Activated T-cell treated with anti-CD3 and anti-CD28 coated beads for 1 hour (primary cell): ENCODE data around the gene NAB1.

Experiments
- DNase-seq: peaks from one replicate; pipeline ENCODE4 v3.0.0-alpha.2; 2020; ENCODE audit warnings: low read depth

The NAB1 gene

DNA sequence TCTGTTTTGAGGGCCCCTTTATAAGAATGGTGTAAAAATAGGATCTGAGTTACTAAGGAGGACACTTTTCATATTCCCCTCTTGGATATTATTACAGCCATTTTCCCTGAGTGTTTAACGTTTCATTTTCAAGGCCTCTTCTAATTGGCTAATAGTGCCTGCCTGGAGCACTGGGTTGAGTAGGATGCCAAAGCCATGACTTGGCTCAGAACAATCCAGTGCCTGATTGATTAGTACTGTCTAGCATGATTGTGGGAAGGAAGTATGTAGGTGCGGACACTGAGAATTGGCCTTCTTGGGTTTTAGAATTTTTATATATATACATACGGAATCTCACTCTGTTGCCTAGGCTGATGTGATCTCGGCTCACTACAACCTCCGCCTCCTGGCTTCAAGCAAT, 66.1 kb downstream of the NAB1 start:
- DNase-seq: no peak

DNA sequence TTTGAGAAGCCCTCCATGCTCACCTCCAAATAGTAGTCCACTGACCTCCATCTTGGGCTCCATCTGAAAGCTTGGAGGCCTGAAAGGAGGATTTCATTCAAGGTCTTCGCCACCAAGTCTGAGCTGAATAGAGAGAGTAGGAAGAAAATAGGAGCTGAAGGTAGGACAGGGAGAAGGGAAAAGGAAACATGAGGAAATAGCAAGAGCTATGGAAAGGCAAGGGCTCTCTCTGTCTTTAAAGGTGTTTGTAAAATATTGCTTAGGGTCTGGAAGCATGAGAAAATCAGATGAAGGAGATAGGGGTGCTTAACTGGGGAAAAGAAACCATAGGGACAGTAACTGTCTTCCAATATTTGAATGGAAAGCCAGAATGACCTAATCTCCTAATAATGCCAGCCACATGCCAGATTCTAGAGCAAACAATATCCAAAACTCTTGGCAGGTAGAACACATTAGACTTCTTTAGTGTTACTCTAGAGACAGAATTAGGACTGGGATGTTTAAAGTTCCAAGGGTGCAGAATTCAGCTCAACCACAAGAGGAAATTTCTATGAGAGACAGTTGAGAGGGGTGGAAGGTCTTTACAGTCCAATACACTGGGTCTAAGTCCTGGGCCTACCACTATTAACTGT, 67.4 kb downstream of the NAB1 start:
- DNase-seq: no peak

DNA sequence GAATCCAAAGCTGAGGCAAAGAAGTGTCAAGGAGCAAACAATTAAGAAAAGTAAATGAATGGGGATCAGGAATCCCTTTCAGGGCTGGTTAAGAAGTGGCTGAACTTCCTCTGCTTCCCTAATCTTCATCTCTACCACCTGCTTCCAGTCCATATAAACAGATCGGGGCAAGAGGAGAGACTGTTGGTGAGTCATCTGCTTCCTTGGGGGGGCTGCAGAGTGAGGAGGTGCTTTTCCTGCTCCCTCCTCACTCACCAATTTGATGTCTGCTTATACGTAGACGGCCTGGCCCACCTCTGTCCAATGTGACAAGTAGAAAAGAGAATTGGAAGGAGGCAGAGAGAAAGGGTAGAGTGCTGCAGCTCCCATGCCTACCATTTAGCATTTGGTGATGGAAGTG, 68.4 kb downstream of the NAB1 start:
- DNase-seq: no peak

DNA sequence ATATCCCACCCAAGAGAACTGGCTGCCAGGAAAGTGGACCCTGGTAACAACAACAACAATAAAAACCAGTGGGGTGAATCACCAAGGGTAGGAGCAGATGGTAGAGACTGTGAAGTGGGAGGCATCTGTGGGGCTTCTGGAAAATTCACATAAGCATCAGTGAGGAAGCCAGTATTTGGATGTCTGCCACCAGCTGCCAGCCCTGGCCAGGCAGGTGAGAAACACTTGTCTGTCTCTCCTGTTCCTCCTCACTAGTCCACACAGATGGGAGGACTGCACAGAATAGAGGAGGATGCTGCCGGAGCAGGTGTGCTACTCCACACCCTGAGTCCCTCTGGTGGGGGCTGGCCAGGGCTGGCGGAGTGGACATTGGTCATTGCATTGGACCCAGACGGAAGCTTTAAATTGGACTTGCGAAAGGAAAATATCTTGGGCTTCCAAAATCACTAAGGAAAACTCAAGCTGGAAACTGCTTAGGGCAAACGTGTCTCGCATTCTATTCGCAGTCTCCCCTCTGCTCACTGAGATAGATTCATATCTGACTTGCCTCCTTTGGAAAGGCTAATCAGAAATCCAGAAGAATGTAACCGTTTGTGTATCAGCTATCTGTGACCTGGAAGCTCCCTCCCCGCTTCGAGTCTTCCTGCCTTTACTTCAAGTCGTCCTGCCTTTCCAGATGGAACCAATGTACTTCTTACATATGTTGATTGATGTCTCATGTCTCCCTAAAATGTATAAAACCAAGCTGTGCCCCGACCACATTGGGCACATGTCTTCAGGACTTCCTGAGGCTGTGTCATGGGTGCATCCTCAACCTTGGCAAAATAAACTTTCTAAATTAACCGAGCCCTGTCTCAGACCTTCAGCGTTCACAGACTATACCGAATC, 69.1 kb downstream of the NAB1 start:
- DNase-seq: no peak

DNA sequence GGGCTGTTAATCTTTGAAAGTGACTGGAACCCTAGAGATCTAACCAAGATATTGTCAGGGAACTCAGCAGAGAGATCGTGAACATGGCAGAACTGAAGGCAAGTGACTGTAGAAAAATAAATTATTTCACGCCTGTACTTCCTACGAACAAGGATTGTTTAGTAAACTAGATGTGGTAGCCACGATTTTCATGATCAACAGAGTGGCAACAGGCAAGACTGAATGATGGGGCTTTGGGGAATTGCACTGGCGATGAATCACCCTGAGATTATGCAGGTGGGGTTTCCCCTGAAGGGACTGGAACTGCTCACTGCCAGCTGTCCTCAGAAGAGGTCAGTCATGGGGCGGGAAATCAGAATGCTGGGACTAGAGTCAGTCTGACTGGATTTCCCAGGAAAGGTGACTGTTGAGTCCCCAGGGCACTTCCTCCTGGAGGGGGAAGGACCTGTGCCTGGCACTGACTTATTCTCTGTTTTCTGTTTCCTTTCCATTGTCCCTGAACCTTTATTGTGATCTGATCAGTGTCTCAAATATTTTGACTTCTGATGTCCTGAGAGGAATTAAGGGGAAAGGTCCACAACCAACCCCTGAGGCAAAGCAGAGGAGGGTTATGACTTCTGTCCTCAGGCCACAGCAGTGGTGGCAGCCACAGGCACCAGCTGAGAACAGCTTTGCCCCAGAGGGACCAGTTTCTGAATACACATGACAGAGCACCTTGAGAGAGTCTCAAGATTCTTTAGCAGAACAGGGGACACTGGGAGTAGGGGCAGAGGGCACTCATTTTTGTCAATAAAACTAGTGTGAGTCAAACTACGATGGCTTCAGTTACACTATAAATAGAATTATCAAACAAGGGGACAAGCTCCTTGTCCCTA, 70.0 kb downstream of the NAB1 start:
- DNase-seq: no peak

DNA sequence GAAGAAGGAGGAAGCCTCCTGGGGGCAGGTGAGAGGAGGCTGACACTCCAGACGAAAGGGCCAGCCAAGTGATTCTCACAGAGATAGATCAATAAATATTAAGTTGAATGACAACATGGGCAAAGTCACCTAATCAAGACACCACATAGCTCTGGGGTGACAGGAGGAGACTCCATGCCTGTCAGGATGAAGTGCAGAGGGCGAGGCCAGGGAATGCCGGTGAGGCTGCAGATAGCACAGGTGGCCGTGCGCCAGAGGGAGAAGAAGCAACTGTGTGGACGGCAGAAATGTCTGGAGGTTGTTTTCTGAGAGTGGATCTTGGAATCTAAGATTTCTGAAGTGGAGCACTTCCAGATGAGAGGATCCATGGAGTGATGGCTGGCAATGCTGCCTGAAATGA, 71.4 kb downstream of the NAB1 start:
- no peak for DNase-seq

DNA sequence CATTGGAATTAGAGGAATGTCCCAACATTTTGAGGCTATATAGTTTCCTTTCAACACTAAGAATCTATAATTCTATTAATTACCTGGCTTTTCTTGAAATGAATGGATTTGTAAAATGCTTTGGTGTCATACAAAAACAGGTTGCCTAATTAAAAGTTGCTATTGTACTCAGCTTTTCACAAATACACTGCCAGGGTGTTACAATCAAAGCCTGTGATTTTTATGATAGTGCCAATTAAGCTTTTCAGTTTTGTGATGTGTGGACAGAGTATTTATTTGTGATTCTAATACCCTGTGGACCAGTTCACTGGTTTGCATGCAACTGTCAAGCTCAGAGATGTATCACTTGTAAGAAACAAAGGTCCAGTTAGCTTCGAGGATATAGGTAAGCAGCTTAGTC, 71.8 kb downstream of the NAB1 start:
- DNase-seq: no peak

DNA sequence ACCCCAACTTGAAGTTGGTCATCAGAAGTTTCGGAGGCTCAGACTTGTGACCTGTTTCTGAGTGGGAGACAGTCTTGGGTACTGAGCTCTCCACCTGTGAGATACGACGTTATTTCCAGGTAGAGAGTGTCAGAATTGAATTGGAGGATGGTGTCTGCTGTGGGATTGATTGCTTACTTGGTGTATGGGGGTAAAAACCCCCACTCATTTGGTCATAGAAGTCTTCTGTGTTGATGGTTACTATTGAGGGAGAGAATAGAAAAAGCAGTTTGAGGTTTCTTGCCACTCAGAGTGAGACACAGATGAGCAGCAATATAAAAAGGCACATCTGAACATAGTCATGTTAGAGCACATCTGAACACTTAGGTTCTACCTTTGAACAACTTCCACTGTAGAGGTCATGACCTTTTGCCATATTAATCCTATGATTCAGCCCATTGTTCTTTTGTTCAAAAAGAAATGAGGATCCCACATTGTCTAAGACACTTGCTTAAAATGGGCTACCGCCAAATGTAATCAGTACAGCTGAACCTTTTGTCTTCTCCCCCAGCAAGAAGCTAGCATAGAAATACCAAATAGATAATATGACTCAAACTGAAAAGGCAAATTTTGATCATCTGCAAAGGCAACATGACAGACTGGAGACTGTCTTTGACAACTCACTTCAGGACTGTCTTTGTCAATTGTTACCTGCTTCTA, 73.3 kb downstream of the NAB1 start:
- no peak for DNase-seq

DNA sequence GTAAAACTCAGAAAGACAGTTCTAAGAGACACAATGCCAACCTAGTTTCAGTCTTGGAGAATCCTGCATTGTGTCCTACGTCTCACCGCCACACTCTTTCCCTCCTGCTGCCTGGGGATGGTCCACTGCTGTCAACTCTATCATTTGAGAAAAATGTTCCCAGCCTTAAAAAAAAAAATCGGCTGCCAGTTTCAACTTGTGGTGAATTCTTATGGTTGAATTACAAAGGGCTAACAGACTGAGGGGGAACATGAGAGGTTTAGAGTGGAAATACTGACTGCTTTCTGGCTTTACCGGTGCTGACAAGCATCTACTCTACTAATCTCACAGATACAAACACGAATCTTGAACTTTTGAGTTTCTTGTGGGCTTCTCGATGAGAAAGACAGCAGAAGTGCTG, 74.0 kb downstream of the NAB1 start:
- DNase-seq: no peak

DNA sequence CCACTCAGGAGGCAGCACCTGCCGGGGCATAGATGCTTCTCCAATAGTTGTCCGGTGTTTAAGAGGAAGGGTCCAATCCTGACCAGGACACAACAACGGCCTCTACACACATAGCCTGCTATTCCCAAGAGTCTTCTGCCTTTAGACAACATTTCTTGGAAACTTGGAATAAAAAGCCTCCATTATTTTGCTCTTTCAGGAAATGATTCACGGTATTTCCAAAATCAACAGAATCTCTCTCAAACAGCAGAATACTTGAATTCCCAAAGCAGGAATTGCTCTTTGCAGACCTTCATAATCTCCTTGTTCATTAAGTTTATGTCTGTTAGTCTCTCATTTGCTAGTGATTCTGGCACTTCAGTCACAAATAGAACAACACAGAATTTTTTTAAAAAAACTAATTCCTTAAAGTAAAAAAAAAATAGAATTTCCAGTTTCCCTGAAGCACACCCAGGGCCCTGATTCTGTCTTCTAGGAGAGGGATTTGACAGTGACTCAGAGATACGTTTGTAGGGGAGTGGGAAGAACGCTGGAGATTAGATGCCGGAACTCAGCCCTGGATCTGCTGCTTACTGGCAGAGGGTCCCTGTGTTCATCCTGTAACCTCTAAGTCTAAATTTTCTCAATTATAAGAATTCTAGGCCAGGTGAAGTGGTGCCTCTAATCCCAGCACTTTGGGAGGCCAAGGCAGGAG, 74.7 kb downstream of the NAB1 start:
- no peak for DNase-seq

DNA sequence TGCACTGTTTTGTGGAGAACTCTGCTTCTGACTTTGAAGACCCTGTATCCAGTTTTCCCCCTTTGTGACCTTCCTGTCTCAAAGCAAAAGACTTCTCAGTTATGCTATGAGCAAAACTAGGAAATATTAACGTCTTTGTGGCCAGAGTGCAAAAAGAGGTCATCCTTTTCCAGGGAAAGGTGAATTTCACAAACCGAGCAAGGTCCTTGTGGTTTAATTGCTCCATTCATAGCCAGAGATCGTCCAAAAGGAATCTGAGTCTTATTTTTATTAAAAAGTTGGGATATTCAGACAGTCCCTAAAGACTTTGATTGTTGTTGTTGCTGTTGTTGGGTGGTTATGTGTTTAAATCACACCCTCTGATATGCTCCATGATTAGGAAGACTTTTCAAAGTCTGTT, 77.4 kb downstream of the NAB1 start:
- DNase-seq: no peak

DNA sequence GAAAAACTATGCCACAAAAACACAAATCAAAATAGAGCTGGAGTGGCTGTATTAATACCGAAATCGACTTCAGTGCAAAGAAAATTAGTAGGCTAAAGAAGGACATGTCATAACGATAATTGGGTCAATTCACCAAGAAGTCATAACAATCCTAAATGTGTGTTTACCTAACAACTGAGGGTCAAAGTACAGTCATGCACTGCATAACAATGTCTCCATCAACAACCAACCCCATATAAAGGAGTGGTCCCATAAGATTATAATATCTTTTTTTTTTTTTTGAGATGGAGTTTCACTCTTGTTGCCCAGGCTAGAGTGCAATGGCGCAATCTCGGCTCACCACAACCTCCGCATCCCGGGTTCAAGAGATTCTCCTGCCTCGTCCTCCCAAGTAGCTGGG, 87.5 kb downstream of the NAB1 start:
- no peak for DNase-seq

DNA sequence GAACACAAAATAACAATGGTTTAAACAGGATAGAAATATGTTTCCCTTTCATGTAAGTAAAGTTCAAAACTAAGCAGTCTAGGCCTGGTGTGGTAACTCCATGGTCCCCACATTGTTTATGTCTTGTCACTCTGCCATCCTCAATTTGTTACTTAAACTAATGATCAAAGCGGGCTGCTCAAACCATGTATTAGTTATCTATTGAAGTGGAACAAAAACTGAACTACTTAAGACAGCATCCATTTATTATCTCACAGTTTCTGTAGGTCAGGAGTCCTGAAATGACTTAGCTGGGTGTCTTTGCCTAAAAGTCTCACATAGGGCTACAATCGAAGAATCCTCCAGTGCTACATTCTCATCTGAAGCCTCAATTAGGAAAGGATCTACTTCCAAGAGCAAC, 91.6 kb downstream of the NAB1 start:
- no peak for DNase-seq
